GM23338 (cell line): Measurements from ENCODE around the gene EXOC2. TPM values are rescaled to one million over a fixed set of nuclear protein-coding genes. Genes with fewer than 3 reads are reported as not detected.

ENCODE experiments used
- ATAC-seq: fragments of 200-7000 bp; cut with Tn5 transposase; 3 replicates; pipeline ENCODE4 v1.9.1; 2020
- DNase-seq: peaks from one replicate; pipeline ENCODE4 v3.0.0-alpha.2; 2015; ENCODE audit warnings: low spot score
- H2AFZ ChIP-seq: fragments of 200-600 bp; sonication (generic); 2 replicates; pipeline ENCODE4 v1.8.0; 2016; ENCODE audit warnings: antibody characterized with exemption, mild to moderate bottlenecking, moderate library complexity
- H3F3A ChIP-seq: fragments of 200-600 bp; sonication (generic); replicated peaks from 2 replicates; pipeline ENCODE4 v1.8.0; 2017; ENCODE audit warnings: antibody characterized with exemption, mixed run types, low read depth
- H3K27ac ChIP-seq: fragments of 200-600 bp; sonication (generic); 2 replicates; pipeline ENCODE4 v1.6.1; 2016; ENCODE audit warnings: low read depth
- H3K27me3 ChIP-seq: fragments of 200-600 bp; sonication (generic); 2 replicates; pipeline ENCODE4 v1.8.0; 2016; ENCODE audit warnings: mild to moderate bottlenecking, mixed run types, moderate library complexity; ENCODE audit not compliant: insufficient read depth
- H3K36me3 ChIP-seq: fragments of 200-600 bp; sonication (generic); 2 replicates; pipeline ENCODE4 v1.8.0; 2016; ENCODE audit warnings: mild to moderate bottlenecking; ENCODE audit not compliant: insufficient read depth
- H3K4me1 ChIP-seq: fragments of 200-600 bp; sonication (generic); 2 replicates; pipeline ENCODE4 v1.8.0; 2016; ENCODE audit warnings: mild to moderate bottlenecking, moderate library complexity; ENCODE audit not compliant: insufficient read depth
- H3K4me2 ChIP-seq: fragments of 200-600 bp; sonication (generic); 2 replicates; pipeline ENCODE4 v1.7.1; 2017; ENCODE audit warnings: mixed run types
- H3K4me3 ChIP-seq: fragments of 200-600 bp; sonication (generic); 2 replicates; pipeline ENCODE4 v1.6.1; 2016; ENCODE audit warnings: mixed run types
- H3K79me2 ChIP-seq: fragments of 200-600 bp; sonication (generic); replicated peaks from 2 replicates; pipeline ENCODE4 v1.8.0; 2017; ENCODE audit warnings: mild to moderate bottlenecking; ENCODE audit not compliant: insufficient read depth
- H3K9me2 ChIP-seq: fragments of 200-600 bp; sonication (generic); 2 replicates; pipeline ENCODE4 v1.8.0; 2017; ENCODE audit not compliant: insufficient read depth
- H4K20me1 ChIP-seq: fragments of 200-600 bp; sonication (generic); replicated peaks from 2 replicates; pipeline ENCODE4 v1.8.0; 2017; ENCODE audit warnings: mild to moderate bottlenecking; ENCODE audit not compliant: insufficient read depth
- H3K27ac Mint-ChIP-seq: 2 replicates; pipeline ENCODE4 v1.8.0; 2020; ENCODE audit warnings: inconsistent platforms, mild to moderate bottlenecking, moderate library complexity, mixed read lengths
- H3K27me3 Mint-ChIP-seq: 3 replicates; pipeline ENCODE4 v1.8.0; 2022; ENCODE audit warnings: low read depth, mild to moderate bottlenecking, moderate library complexity, mixed read lengths, inconsistent platforms; ENCODE audit not compliant: insufficient read depth, poor library complexity
- H3K36me3 Mint-ChIP-seq: 3 replicates; pipeline ENCODE4 v1.8.0; 2021; ENCODE audit warnings: low read depth, mild to moderate bottlenecking, inconsistent platforms, moderate library complexity, mixed read lengths
- H3K4me1 Mint-ChIP-seq: 3 replicates; pipeline ENCODE4 v1.8.0; 2020; ENCODE audit warnings: mild to moderate bottlenecking, inconsistent platforms, mixed read lengths
- H3K4me3 Mint-ChIP-seq: 3 replicates; pipeline ENCODE4 v1.8.0; 2021; ENCODE audit warnings: moderate library complexity, mild to moderate bottlenecking, inconsistent platforms, mixed read lengths
- H3K9me3 Mint-ChIP-seq: 3 replicates; pipeline ENCODE4 v1.8.0; 2020; ENCODE audit warnings: moderate library complexity, mild to moderate bottlenecking, inconsistent platforms, mixed read lengths
- CREB1 ChIP-seq: fragments of 250-450 bp; sonication (Bioruptor Pico); IDR thresholded peaks from 2 replicates; pipeline ENCODE4 v1.5.0; 2020; ENCODE audit warnings: low read depth, mild to moderate bottlenecking, moderate library complexity
- EZH2 ChIP-seq: fragments of 200-600 bp; sonication (generic); IDR thresholded peaks from one replicate; pipeline ENCODE4 v1.8.0; 2017; ENCODE audit warnings: antibody characterized with exemption, mild to moderate bottlenecking, low read depth; ENCODE audit not compliant: unreplicated experiment
- EZH2phosphoT487 ChIP-seq: fragments of 200-600 bp; sonication (generic); IDR thresholded peaks from one replicate; pipeline ENCODE4 v1.8.1; 2018; ENCODE audit warnings: antibody characterized with exemption; ENCODE audit not compliant: unreplicated experiment
- JUNB ChIP-seq: IDR thresholded peaks from one replicate; pipeline ENCODE4 v1.6.1; 2016; ENCODE audit warnings: antibody characterized with exemption; ENCODE audit not compliant: unreplicated experiment
- NANOG ChIP-seq: IDR thresholded peaks from 2 replicates; pipeline ENCODE4 v1.6.1; 2016; ENCODE audit warnings: antibody characterized with exemption, borderline replicate concordance
- POLR2AphosphoS5 ChIP-seq: IDR thresholded peaks from 2 replicates; pipeline ENCODE4 v1.6.1; 2016; ENCODE audit warnings: antibody characterized with exemption, low read depth
- STAT1 ChIP-seq: IDR thresholded peaks from one replicate; pipeline ENCODE4 v1.6.1; 2016; ENCODE audit warnings: antibody characterized with exemption; ENCODE audit not compliant: unreplicated experiment
- ZNF114 ChIP-seq: fragments of 250-450 bp; sonication (Bioruptor Pico); IDR thresholded peaks from 2 replicates; pipeline ENCODE4 v1.5.0; 2020; ENCODE audit warnings: mild to moderate bottlenecking, moderate library complexity
- ZNF331 ChIP-seq: fragments of 250-450 bp; sonication (Bioruptor Pico); IDR thresholded peaks from 2 replicates; pipeline ENCODE4 v1.5.0; 2020; ENCODE audit warnings: low read depth, mild to moderate bottlenecking, moderate library complexity
- polyA plus RNA-seq: library from polyadenylated mRNA; unstranded; fragments of >200 nt; fragmentation: Nextera tagmentation; extraction: Ambion mirVana; gene quantifications from 2 replicates; pipeline ENCODE4 v1.2.1, GENCODE V29; 2016
- total RNA-seq: library from RNA; depleted of rRNA; stranded (reverse); fragments of >200 nt; shearing (Covaris generic); gene quantifications from 2 replicates; pipeline ENCODE4 v1.2.3, GENCODE V29; 2014
- TF ChIP-seq, protein P1 (sequence below): fragments of 250-450 bp; sonication (Bioruptor Pico); IDR thresholded peaks from 2 replicates; pipeline ENCODE4 v1.5.0; 2020; ENCODE audit warnings: mild to moderate bottlenecking, moderate library complexity
- TF ChIP-seq, protein P2 (sequence below): IDR thresholded peaks from one replicate; pipeline ENCODE4 v1.6.1; 2018; ENCODE audit warnings: antibody characterized with exemption; ENCODE audit not compliant: unreplicated experiment
- TF ChIP-seq, protein P3 (sequence below), 2 experiments: fragments of 200-600 bp in 1 of 2; sonication (generic) in 1 of 2; conservative IDR thresholded peaks; 2 replicates each; pipeline versions ENCODE4 v1.5.1 to v1.6.1; 2016 to 2017; ENCODE audit warnings: antibody characterized with exemption in 2 of 2, low read depth in 2 of 2, mild to moderate bottlenecking in 2 of 2, moderate library complexity in 1 of 2
- TF ChIP-seq, protein P4 (sequence below): IDR thresholded peaks from 2 replicates; pipeline ENCODE4 v1.6.1; 2016; ENCODE audit warnings: antibody characterized with exemption

The EXOC2 gene
- total and polyA plus RNA-seq, 2 experiments from 2014 or later = 28.7 to 93.6 TPM

DNA sequence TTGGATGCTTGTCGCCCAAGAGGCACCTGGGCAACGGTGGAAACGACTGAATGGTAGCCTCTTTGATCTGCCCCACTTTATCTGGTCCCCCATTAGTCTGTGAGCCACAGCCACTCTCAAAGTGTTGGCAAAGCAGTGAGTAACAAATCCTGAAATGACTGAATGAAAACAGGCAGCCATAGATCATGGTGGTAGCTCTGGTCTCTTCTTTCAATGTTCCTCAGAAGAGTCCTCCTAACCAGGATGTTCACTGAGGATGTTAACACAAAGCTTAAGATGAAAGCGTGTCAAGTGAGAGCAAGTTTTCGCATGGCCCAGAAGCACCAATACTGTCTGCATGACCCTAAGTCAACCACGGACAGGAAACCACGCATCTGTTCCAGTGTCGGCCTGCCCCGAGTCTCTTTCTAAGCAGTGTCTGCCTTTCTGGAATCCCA, 194.1 kb downstream of the EXOC2 start:
- Histone ChIP-seq H3K4me1 (no peaks in the 10 kb centered on the region), H3K4me2 (no peak overlapping the region), H3K79me2 (no peaks in the 10 kb centered on the region), H3K9me2 (no peaks in the 10 kb centered on the region), H3K27me3 (no peaks in the 10 kb centered on the region), H4K20me1 (no peaks in the 10 kb centered on the region; the same call in 1 of the 2 replicates), H2AFZ (no peak overlapping the region), H3K36me3 (peaks cover 12% of the 10 kb centered on the region), H3K4me3 (no peak overlapping the region), H3K27ac (no peak overlapping the region), H3F3A (no peaks in the 10 kb centered on the region)
- DNase-seq = no peak
- peaks cover 31% of the 10 kb centered on the region for H3K36me3 Mint-ChIP-seq
- no peak overlapping the region for H3K4me3 Mint-ChIP-seq
- no peak for TF ChIP-seq EZH2
- TF ChIP-seq, protein P1, sequence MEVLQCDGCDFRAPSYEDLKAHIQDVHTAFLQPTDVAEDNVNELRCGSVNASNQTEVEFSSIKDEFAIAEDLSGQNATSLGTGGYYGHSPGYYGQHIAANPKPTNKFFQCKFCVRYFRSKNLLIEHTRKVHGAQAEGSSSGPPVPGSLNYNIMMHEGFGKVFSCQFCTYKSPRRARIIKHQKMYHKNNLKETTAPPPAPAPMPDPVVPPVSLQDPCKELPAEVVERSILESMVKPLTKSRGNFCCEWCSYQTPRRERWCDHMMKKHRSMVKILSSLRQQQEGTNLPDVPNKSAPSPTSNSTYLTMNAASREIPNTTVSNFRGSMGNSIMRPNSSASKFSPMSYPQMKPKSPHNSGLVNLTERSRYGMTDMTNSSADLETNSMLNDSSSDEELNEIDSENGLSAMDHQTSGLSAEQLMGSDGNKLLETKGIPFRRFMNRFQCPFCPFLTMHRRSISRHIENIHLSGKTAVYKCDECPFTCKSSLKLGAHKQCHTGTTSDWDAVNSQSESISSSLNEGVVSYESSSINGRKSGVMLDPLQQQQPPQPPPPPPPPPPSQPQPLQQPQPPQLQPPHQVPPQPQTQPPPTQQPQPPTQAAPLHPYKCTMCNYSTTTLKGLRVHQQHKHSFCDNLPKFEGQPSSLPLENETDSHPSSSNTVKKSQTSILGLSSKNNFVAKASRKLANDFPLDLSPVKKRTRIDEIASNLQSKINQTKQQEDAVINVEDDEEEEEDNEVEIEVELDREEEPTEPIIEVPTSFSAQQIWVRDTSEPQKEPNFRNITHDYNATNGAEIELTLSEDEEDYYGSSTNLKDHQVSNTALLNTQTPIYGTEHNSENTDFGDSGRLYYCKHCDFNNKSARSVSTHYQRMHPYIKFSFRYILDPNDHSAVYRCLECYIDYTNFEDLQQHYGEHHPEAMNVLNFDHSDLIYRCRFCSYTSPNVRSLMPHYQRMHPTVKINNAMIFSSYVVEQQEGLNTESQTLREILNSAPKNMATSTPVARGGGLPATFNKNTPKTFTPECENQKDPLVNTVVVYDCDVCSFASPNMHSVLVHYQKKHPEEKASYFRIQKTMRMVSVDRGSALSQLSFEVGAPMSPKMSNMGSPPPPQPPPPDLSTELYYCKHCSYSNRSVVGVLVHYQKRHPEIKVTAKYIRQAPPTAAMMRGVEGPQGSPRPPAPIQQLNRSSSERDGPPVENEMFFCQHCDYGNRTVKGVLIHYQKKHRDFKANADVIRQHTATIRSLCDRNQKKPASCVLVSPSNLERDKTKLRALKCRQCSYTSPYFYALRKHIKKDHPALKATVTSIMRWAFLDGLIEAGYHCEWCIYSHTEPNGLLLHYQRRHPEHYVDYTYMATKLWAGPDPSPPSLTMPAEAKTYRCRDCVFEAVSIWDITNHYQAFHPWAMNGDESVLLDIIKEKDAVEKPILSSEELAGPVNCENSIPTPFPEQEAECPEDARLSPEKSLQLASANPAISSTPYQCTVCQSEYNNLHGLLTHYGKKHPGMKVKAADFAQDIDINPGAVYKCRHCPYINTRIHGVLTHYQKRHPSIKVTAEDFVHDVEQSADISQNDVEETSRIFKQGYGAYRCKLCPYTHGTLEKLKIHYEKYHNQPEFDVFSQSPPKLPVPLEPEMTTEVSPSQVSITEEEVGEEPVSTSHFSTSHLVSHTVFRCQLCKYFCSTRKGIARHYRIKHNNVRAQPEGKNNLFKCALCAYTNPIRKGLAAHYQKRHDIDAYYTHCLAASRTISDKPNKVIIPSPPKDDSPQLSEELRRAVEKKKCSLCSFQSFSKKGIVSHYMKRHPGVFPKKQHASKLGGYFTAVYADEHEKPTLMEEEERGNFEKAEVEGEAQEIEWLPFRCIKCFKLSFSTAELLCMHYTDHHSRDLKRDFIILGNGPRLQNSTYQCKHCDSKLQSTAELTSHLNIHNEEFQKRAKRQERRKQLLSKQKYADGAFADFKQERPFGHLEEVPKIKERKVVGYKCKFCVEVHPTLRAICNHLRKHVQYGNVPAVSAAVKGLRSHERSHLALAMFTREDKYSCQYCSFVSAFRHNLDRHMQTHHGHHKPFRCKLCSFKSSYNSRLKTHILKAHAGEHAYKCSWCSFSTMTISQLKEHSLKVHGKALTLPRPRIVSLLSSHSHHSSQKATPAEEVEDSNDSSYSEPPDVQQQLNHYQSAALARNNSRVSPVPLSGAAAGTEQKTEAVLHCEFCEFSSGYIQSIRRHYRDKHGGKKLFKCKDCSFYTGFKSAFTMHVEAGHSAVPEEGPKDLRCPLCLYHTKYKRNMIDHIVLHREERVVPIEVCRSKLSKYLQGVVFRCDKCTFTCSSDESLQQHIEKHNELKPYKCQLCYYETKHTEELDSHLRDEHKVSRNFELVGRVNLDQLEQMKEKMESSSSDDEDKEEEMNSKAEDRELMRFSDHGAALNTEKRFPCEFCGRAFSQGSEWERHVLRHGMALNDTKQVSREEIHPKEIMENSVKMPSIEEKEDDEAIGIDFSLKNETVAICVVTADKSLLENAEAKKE (CRISPR knock-in tag) = no peak
- TF ChIP-seq, protein P2, sequence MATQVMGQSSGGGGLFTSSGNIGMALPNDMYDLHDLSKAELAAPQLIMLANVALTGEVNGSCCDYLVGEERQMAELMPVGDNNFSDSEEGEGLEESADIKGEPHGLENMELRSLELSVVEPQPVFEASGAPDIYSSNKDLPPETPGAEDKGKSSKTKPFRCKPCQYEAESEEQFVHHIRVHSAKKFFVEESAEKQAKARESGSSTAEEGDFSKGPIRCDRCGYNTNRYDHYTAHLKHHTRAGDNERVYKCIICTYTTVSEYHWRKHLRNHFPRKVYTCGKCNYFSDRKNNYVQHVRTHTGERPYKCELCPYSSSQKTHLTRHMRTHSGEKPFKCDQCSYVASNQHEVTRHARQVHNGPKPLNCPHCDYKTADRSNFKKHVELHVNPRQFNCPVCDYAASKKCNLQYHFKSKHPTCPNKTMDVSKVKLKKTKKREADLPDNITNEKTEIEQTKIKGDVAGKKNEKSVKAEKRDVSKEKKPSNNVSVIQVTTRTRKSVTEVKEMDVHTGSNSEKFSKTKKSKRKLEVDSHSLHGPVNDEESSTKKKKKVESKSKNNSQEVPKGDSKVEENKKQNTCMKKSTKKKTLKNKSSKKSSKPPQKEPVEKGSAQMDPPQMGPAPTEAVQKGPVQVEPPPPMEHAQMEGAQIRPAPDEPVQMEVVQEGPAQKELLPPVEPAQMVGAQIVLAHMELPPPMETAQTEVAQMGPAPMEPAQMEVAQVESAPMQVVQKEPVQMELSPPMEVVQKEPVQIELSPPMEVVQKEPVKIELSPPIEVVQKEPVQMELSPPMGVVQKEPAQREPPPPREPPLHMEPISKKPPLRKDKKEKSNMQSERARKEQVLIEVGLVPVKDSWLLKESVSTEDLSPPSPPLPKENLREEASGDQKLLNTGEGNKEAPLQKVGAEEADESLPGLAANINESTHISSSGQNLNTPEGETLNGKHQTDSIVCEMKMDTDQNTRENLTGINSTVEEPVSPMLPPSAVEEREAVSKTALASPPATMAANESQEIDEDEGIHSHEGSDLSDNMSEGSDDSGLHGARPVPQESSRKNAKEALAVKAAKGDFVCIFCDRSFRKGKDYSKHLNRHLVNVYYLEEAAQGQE = no peak
- TF ChIP-seq ZNF331 (CRISPR knock-in tag) = no peak
- TF ChIP-seq EZH2phosphoT487 = no peak
- no peak for TF ChIP-seq POLR2AphosphoS5
- TF ChIP-seq, protein P3, sequence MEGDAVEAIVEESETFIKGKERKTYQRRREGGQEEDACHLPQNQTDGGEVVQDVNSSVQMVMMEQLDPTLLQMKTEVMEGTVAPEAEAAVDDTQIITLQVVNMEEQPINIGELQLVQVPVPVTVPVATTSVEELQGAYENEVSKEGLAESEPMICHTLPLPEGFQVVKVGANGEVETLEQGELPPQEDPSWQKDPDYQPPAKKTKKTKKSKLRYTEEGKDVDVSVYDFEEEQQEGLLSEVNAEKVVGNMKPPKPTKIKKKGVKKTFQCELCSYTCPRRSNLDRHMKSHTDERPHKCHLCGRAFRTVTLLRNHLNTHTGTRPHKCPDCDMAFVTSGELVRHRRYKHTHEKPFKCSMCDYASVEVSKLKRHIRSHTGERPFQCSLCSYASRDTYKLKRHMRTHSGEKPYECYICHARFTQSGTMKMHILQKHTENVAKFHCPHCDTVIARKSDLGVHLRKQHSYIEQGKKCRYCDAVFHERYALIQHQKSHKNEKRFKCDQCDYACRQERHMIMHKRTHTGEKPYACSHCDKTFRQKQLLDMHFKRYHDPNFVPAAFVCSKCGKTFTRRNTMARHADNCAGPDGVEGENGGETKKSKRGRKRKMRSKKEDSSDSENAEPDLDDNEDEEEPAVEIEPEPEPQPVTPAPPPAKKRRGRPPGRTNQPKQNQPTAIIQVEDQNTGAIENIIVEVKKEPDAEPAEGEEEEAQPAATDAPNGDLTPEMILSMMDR (conservative IDR thresholded peaks at IDR 0.05; ENCODE audit: low read depth in 2 of 2) = no peak
- TF ChIP-seq, protein P4, sequence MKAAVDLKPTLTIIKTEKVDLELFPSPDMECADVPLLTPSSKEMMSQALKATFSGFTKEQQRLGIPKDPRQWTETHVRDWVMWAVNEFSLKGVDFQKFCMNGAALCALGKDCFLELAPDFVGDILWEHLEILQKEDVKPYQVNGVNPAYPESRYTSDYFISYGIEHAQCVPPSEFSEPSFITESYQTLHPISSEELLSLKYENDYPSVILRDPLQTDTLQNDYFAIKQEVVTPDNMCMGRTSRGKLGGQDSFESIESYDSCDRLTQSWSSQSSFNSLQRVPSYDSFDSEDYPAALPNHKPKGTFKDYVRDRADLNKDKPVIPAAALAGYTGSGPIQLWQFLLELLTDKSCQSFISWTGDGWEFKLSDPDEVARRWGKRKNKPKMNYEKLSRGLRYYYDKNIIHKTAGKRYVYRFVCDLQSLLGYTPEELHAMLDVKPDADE = no peak
- no peak for TF ChIP-seq NANOG
- TF ChIP-seq CREB1 = no peak
- TF ChIP-seq JUNB = no peak
- TF ChIP-seq ZNF114 (CRISPR knock-in tag) = no peak
- no peak for TF ChIP-seq STAT1
- H3K27ac Mint-ChIP-seq = no peak overlapping the region
- H3K4me1 Mint-ChIP-seq = peaks cover 2% of the 10 kb centered on the region; the same call in 1 of the 3 replicates
- no peak for ATAC-seq
- H3K27me3 Mint-ChIP-seq = no peaks in the 10 kb centered on the region
- no peaks in the 10 kb centered on the region for H3K9me3 Mint-ChIP-seq
